ENCODE measurements around the gene UTP4.
A peak's percentile ranks its signal among the peaks of the same experiment; 100 is the strongest.
"Not testable (repeated sequence)": the region's sequence is repeated elsewhere in the genome, so short reads cannot be mapped to it uniquely, and the experiment has no call there.

The UTP4 gene

DNA sequence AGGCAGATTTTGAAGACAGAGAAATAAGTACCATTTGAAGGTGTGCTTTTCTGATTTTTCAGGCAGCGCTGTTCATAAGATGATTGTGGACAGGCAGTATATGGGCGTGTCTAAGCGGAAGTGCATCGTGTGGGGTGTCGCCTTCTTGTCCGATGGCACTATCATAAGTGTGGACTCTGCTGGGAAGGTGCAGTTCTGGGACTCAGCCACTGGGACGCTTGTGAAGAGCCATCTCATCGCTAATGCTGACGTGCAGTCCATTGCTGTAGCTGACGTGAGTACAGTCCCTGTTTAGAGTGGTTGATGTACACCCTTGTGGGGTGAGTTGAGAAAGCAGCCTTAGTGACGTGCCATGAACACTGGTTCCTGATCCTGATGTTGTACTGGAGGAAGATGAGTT, 10.7 kb downstream of the UTP4 start:
- no peak overlapping the region for H3K9ac ChIP-seq
- H3K36me3 ChIP-seq (ENCODE audit: control insufficient read depth, insufficient read depth, low read length) = no peaks in the 10 kb centered on the region
- H3K4me3 ChIP-seq (ENCODE audit: low read depth, low read length) = no peak overlapping the region
- no peaks in the 10 kb centered on the region for H3K4me1 ChIP-seq
- H3K27ac ChIP-seq = no peak overlapping the region
- no peak overlapping the region for H3K4me2 ChIP-seq (ENCODE audit: low read length)
- no peak overlapping the region for H2AFZ ChIP-seq
- H3K9me3 ChIP-seq (ENCODE audit: control insufficient read depth, low read length) = no peaks in the 10 kb centered on the region
- peaks cover 10% of the 10 kb centered on the region for H3K79me2 ChIP-seq
- no peaks in the 10 kb centered on the region for H3K27me3 ChIP-seq (ENCODE audit: control insufficient read depth, insufficient read depth, low read length)
- no peak for TF ChIP-seq CTCF (IDR thresholded peaks at IDR 0.05)

DNA sequence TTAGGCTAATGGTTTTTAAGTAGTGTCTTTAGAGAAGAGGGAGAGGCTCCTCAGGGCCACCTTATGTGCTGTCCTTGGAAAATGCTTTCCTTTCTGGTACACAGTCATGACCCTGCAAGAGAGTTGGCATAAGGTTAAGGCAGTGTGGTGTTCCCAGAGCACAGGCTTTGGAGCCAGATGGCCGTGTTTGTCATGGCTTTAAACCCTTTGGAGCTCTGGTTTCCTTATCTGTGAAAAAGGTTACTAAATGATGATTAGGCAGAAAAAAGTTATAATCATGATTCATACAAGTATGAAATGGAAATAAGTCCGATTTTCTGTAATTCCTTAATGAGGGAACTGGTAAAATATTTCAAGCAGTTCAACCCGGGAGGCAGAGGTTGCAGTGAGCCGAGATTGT, 13.2 kb downstream of the UTP4 start:
- no peak overlapping the region for H3K27ac ChIP-seq
- no peak for TF ChIP-seq CTCF (IDR thresholded peaks at IDR 0.05)
- H3K79me2 ChIP-seq = peaks cover 5% of the 10 kb centered on the region
- H2AFZ ChIP-seq = no peak overlapping the region
- H3K36me3 ChIP-seq (ENCODE audit: control insufficient read depth, insufficient read depth, low read length) = no peaks in the 10 kb centered on the region
- no peak overlapping the region for H3K4me2 ChIP-seq (ENCODE audit: low read length)
- H3K27me3 ChIP-seq (ENCODE audit: control insufficient read depth, insufficient read depth, low read length) = no peaks in the 10 kb centered on the region
- no peak overlapping the region for H3K4me3 ChIP-seq (ENCODE audit: low read depth, low read length)
- H3K4me1 ChIP-seq = no peaks in the 10 kb centered on the region
- H3K9me3 ChIP-seq (ENCODE audit: control insufficient read depth, low read length) = no peaks in the 10 kb centered on the region
- H3K9ac ChIP-seq = no peak overlapping the region

GRCh38 chr16:69149621-69150020, 17.2 kb downstream of the UTP4 start:
- H3K4me3 ChIP-seq (ENCODE audit: low read depth, low read length); H3K27me3 ChIP-seq (ENCODE audit: control insufficient read depth, insufficient read depth, low read length); H3K27ac ChIP-seq; H3K79me2 ChIP-seq; H3K9ac ChIP-seq; H3K4me2 ChIP-seq (ENCODE audit: low read length); H3K9me3 ChIP-seq (ENCODE audit: control insufficient read depth, low read length); H3K4me1 ChIP-seq; H3K36me3 ChIP-seq (ENCODE audit: control insufficient read depth, insufficient read depth, low read length); H2AFZ ChIP-seq: not testable (repeated sequence)

GRCh38 chr16:69150146-69150865, 17.9 kb downstream of the UTP4 start:
- Histone ChIP-seq H3K4me3 (ENCODE audit: low read depth, low read length) (no peak overlapping the region), H3K4me2 (ENCODE audit: low read length) (no peak overlapping the region), H3K9ac (no peak overlapping the region), H3K79me2 (no peaks in the 10 kb centered on the region), H3K36me3 (ENCODE audit: control insufficient read depth, insufficient read depth, low read length) (no peaks in the 10 kb centered on the region), H3K27ac (no peak overlapping the region), H3K9me3 (ENCODE audit: control insufficient read depth, low read length) (no peaks in the 10 kb centered on the region), H3K27me3 (ENCODE audit: control insufficient read depth, insufficient read depth, low read length) (no peaks in the 10 kb centered on the region), H2AFZ (no peak overlapping the region), H3K4me1 (no peaks in the 10 kb centered on the region)
- peak; percentile 83 for TF ChIP-seq CTCF (IDR thresholded peaks at IDR 0.05)

- no peak overlapping the region for H3K9ac ChIP-seq
- no peaks in the 10 kb centered on the region for H3K36me3 ChIP-seq (ENCODE audit: control insufficient read depth, insufficient read depth, low read length)
These were observed 24.7 kb downstream of the UTP4 start for GRCh38 chr16:69157196-69157595.

More at GRCh38 chr16:69157196-69157595, 24.7 kb downstream of the UTP4 start:
- H3K79me2 ChIP-seq = no peaks in the 10 kb centered on the region
- no peaks in the 10 kb centered on the region for H3K4me1 ChIP-seq
- H3K4me2 ChIP-seq (ENCODE audit: low read length) = no peak overlapping the region
- no peak for TF ChIP-seq CTCF (IDR thresholded peaks at IDR 0.05)
- no peak overlapping the region for H3K27ac ChIP-seq
- H3K4me3 ChIP-seq (ENCODE audit: low read depth, low read length) = no peak overlapping the region
- no peaks in the 10 kb centered on the region for H3K27me3 ChIP-seq (ENCODE audit: control insufficient read depth, insufficient read depth, low read length)
- H3K9me3 ChIP-seq (ENCODE audit: control insufficient read depth, low read length) = no peaks in the 10 kb centered on the region
- no peak overlapping the region for H2AFZ ChIP-seq
